Heart left ventricle (tissue), 16 donors: ENCODE data around the gene TGM2. TPM values are rescaled to one million over a fixed set of nuclear protein-coding genes. Genes with fewer than 3 reads are reported as not detected.

Experiments used
- ATAC-seq, 4 donors: fragments of 200-7000 bp; cut with Tn5 transposase; one replicate each; pipeline ENCODE4 v1.9.1; 2020 to 2022; ENCODE audit warnings: moderate library complexity in 4 of 4, mild to moderate bottlenecking in 3 of 4, moderate number of reproducible peaks in 1 of 4
- DNase-seq, 5 donors: peaks; one replicate each; pipeline ENCODE4 v3.0.0-alpha.2; 2020
- H3K27ac ChIP-seq, 12 donors: fragments of 200-600 bp; sonication (generic) in 4 of 12; one replicate each; pipeline versions ENCODE4 v1.5.0 to v1.8.0; 2016 to 2022; ENCODE audit warnings: mild to moderate bottlenecking in 2 of 12
- H3K27me3 ChIP-seq, 9 donors: fragments of 200-600 bp; sonication (generic) in 2 of 9; one replicate each; pipeline versions ENCODE4 v1.5.1 to v1.8.0; 2016 to 2022; ENCODE audit warnings: mild to moderate bottlenecking in 3 of 9
- H3K36me3 ChIP-seq, 9 donors: fragments of 200-600 bp; sonication (generic) in 2 of 9; one replicate each; pipeline versions ENCODE4 v1.5.0 to v1.8.0; 2018 to 2022; ENCODE audit warnings: mild to moderate bottlenecking in 2 of 9
- H3K4me1 ChIP-seq, 12 donors: fragments of 200-600 bp; sonication (generic) in 4 of 12; one replicate each; pipeline versions ENCODE4 v1.5.0 to v1.8.0; 2016 to 2022; ENCODE audit warnings: mild to moderate bottlenecking in 3 of 12
- H3K4me3 ChIP-seq, 12 donors: fragments of 200-600 bp; sonication (generic) in 4 of 12; one replicate each; pipeline versions ENCODE4 v1.5.0 to v1.8.0; 2017 to 2022; ENCODE audit warnings: mild to moderate bottlenecking in 9 of 12, moderate library complexity in 4 of 12
- H3K9me3 ChIP-seq, 12 donors: fragments of 200-600 bp; sonication (generic) in 4 of 12; one replicate each; pipeline versions ENCODE4 v1.5.0 to v1.8.0; 2016 to 2022; ENCODE audit warnings: mild to moderate bottlenecking in 1 of 12
- CTCF ChIP-seq, 12 donors: fragments of 200-600 bp; sonication (generic) in 4 of 12; IDR thresholded peaks; one replicate each; pipeline versions ENCODE4 v1.5.0 to v1.8.0; 2018 to 2022; ENCODE audit warnings: antibody characterized with exemption in 12 of 12, mild to moderate bottlenecking in 5 of 12
- POLR2A ChIP-seq, 2 donors: fragments of 450-650 bp; IDR thresholded peaks; one replicate each; pipeline ENCODE4 v1.6.1; 2017; ENCODE audit warnings: antibody characterized with exemption in 2 of 2, mild to moderate bottlenecking in 2 of 2, moderate library complexity in 2 of 2
- WGBS, 4 donors: extraction: QIAGEN DNeasy Blood & Tissue Kit in 2 of 4; methylation state at CpG; one replicate each; pipeline versions ENCODE4 v1.1.5 to v1.1.7; 2013 to 2018; 5-methylcytosine and 5-hydroxymethylcytosine counted together
- intact Hi-C, 10 donors: fragments of 100-400 bp; cut with DNase I; formaldehyde crosslinking; loops; one replicate each; pipeline versions ENCODE4 v1.11.1 to v1.14.2; 2022
- polyA plus RNA-seq, 2 donors: library from polyadenylated mRNA; stranded (reverse); fragments of 200-250 nt; gene quantifications; one replicate each; pipeline ENCODE4 v1.2.3, GENCODE V29; 2013
- total RNA-seq, 9 donors: library from RNA; depleted of rRNA in 2 of 9; stranded (reverse); fragments of >200 nt in 2 of 9; fragmentation: NEBNext Ultra II Directional in 3 of 9; extraction: Animal tissue kit (Norgen Biotek cat#: 25700) in 3 of 9; gene quantifications; one replicate each; pipeline versions ENCODE4 v1.1.0 to v1.2.4, GENCODE V29; 2016 to 2023
- donor health status: ischemic (EF 13 %, LVEDD 7.1; RV severe dilation, severe dysfunction).
- donor health status: healthy with polysubstance abuse.
- donor health status: DM: no; HTN: yes; CAD: no.
- donor health status: DM: no; HTN: no; CAD: no.
- donor health status: ischemic (EF 25% LVEDD 6.9; RV normal size, moderate dysfunction).
- donor health status: ischemic (EF 25% LVEDD 5.7; RV mildly dilated, moderate dysfunction).
- donor health status: healthy.
- donor health status: DM: yes; HTN: yes; CAD: no.
- donor health status: ischemic (EF 35%, LVEDD 5.7; RV mildly dilated, moderate dysfunction).
- donor health status: nonischemic (EF 11% LVEDD 7.7; RV severe dilation, severe dysfunction).
- donor health status: DM: yes; HTN: yes; CAD: no.
- donor health status: PGD.
- donor health status: ischemic (EF 29% LVEDD 5.4; RV normal size, mild dysfunction).
- donor health status: nonischemic (EF 23%, LVEDD 6.1; RV moderate dilation, normal function).

TGM2 gene
- total and polyA plus RNA-seq, 11 donors, result 211 to 1,146 (median 567) TPM

- Histone ChIP-seq H3K27me3 (no peaks in the 10 kb centered on the region), H3K27ac (no peak overlapping the region), H3K36me3 (no peaks in the 10 kb centered on the region), H3K4me1 (peaks cover 0 to 26% (median 11%) of the 10 kb centered on the region in 12 donors), H3K4me3 (no peak overlapping the region), H3K9me3 (peaks cover 0 to 10% (median 0%) of the 10 kb centered on the region in 12 donors)
- TF ChIP-seq CTCF (IDR thresholded peaks at IDR 0.05) (no peak), POLR2A (IDR thresholded peaks at IDR 0.05) (no peak)
- ATAC-seq, result no peak
- intact Hi-C loops, result loop anchor here in 1 of 10 donors (10.0 kb wide), 1 partner anchor 47 kb away; the partner anchor contains the start of gene TGM2
- no peak for DNase-seq
- WGBS, 4 donors, result 63 to 76% (median 69%) methylated on average over 3 of the region's 3 CpGs
Measured at GRCh38 chr20:38117635-38118034, 47.4 kb downstream of the TGM2 start.

- no peaks in the 10 kb centered on the region for H3K27me3 ChIP-seq
- intact Hi-C loops, result loop anchor here in 1 of 10 donors (10.0 kb wide), 1 partner anchor 48 kb away; the partner anchor contains the start of gene TGM2
Measured at GRCh38 chr20:38117205-38117604, 47.9 kb downstream of the TGM2 start.

GRCh38 chr20:38116409-38117165 is 48.5 kb downstream of the TGM2 start:
- ATAC-seq, result no peak
- no peak for DNase-seq
- Histone ChIP-seq H3K4me3 (no peak overlapping the region), H3K36me3 (no peaks in the 10 kb centered on the region), H3K9me3 (peaks cover 0 to 10% (median 0%) of the 10 kb centered on the region in 12 donors), H3K27ac (no peak overlapping the region), H3K27me3 (no peaks in the 10 kb centered on the region), H3K4me1 (peaks cover 0 to 25% (median 12%) of the 10 kb centered on the region in 12 donors)
- no peak for TF ChIP-seq POLR2A (IDR thresholded peaks at IDR 0.05)
- no peak for TF ChIP-seq CTCF (IDR thresholded peaks at IDR 0.05)
- WGBS, 4 donors, result 63 to 77% (median 64%) methylated on average over 3 of the region's 3 CpGs
- intact Hi-C loops, result loop anchor here in 1 of 10 donors (10.0 kb wide), 1 partner anchor 48 kb away; the partner anchor contains the start of gene TGM2

More at GRCh38 chr20:38117205-38117604, 47.9 kb downstream of the TGM2 start:
- Histone ChIP-seq H3K4me1 (peaks cover 0 to 23% (median 11%) of the 10 kb centered on the region in 12 donors), H3K36me3 (no peaks in the 10 kb centered on the region), H3K4me3 (no peak overlapping the region), H3K9me3 (peaks cover 0 to 10% (median 0%) of the 10 kb centered on the region in 12 donors), H3K27ac (no peak overlapping the region)
- TF ChIP-seq CTCF (IDR thresholded peaks at IDR 0.05), result no peak
- no peak for TF ChIP-seq POLR2A (IDR thresholded peaks at IDR 0.05)
- no peak for ATAC-seq
- 90 to 96% (median 95%) methylated on average over 2 of the region's 2 CpGs for WGBS, 4 donors
- DNase-seq, result no peak

- TF ChIP-seq POLR2A (IDR thresholded peaks at IDR 0.05) (no peak), CTCF (IDR thresholded peaks at IDR 0.05) (no peak)
- peaks cover 4 to 31% (median 19%) of the 10 kb centered on the region in 12 donors for H3K4me1 ChIP-seq
- intact Hi-C loops, result loop anchor here in 1 of 10 donors (10.0 kb wide), 1 partner anchor 49 kb away; the partner anchor contains the start of gene TGM2
- no peak overlapping the region for H3K4me3 ChIP-seq
- 57 to 89% (median 59%) methylated on average over 2 of the region's 2 CpGs for WGBS, 4 donors
- peaks cover 0 to 10% (median 0%) of the 10 kb centered on the region in 12 donors for H3K9me3 ChIP-seq
- ATAC-seq (no peak), DNase-seq (no peak)
- H3K27me3 ChIP-seq, result no peaks in the 10 kb centered on the region
- no peak overlapping the region for H3K27ac ChIP-seq
- H3K36me3 ChIP-seq, result no peaks in the 10 kb centered on the region
Measured at GRCh38 chr20:38115896-38116295, 49.2 kb downstream of the TGM2 start.
